ENCODE measurements around the gene CUBN. TPM values are rescaled to one million over a fixed set of nuclear protein-coding genes. Genes with fewer than 3 reads are reported as not detected.

The CUBN gene
- total RNA-seq, 1 experiment from 2014 or later: 0.07 TPM

- no peak overlapping the region for H2AFZ ChIP-seq
- intact Hi-C loops (cut with micrococcal nuclease; ENCODE audit: unreplicated experiment): no loop called here
- no peak for DNase-seq
- no peak overlapping the region for H3K4me3 ChIP-seq
- ChIA-PET CTCF (no interaction called here), POLR2A (ENCODE audit: unreplicated experiment) (no interaction called here)
- no peaks in the 10 kb centered on the region for H3K9me2 ChIP-seq (ENCODE audit: insufficient read depth)
- no peaks in the 10 kb centered on the region for H3K79me2 ChIP-seq (ENCODE audit: low read depth)
- BruUV-seq (replicated peaks): no TSS peak
- H3K4me2 ChIP-seq: no peak overlapping the region
- no peaks in the 10 kb centered on the region for H3K4me1 ChIP-seq (replicated peaks; ENCODE audit: insufficient read depth)
- H3K9me3 ChIP-seq (ENCODE audit: insufficient read depth, low read depth): no peaks in the 10 kb centered on the region; the same call in 1 of the 2 replicates
- no peak overlapping the region for H3K27ac ChIP-seq
- TF ChIP-seq EZH2 (IDR thresholded peaks at IDR 0.05; ENCODE audit: low read depth): no peak
- no peak for TF ChIP-seq CTCF (conservative IDR thresholded peaks at IDR 0.05)
- H3K36me3 ChIP-seq (ENCODE audit: low read depth): no peaks in the 10 kb centered on the region
- no peaks in the 10 kb centered on the region for H3F3A ChIP-seq (ENCODE audit: insufficient read depth, low read depth)
- no peaks in the 10 kb centered on the region for H4K20me1 ChIP-seq (ENCODE audit: insufficient read depth)
- no peaks in the 10 kb centered on the region for H3K27me3 ChIP-seq (ENCODE audit: insufficient read depth, low read depth)
These were observed 15.6 kb upstream of the CUBN start for GRCh38 chr10:17145239-17145638.

GRCh38 chr10:17144757-17145156, 15.1 kb upstream of the CUBN start:
- H3F3A ChIP-seq (ENCODE audit: insufficient read depth, low read depth): no peaks in the 10 kb centered on the region
- ChIA-PET CTCF (no interaction called here), POLR2A (ENCODE audit: unreplicated experiment) (no interaction called here)
- no peak overlapping the region for H3K4me2 ChIP-seq
- H3K9me3 ChIP-seq (ENCODE audit: insufficient read depth, low read depth): no peaks in the 10 kb centered on the region; the same call in 1 of the 2 replicates
- intact Hi-C loops (cut with micrococcal nuclease; ENCODE audit: unreplicated experiment): no loop called here
- no peak overlapping the region for H3K27ac ChIP-seq
- no peak overlapping the region for H3K4me3 ChIP-seq
- H2AFZ ChIP-seq: no peak overlapping the region
- TF ChIP-seq CTCF (conservative IDR thresholded peaks at IDR 0.05) (no peak), EZH2 (IDR thresholded peaks at IDR 0.05; ENCODE audit: low read depth) (no peak)
- H3K36me3 ChIP-seq (ENCODE audit: low read depth): no peaks in the 10 kb centered on the region
- H3K4me1 ChIP-seq (replicated peaks; ENCODE audit: insufficient read depth): no peaks in the 10 kb centered on the region
- DNase-seq: no peak
- no peaks in the 10 kb centered on the region for H3K9me2 ChIP-seq (ENCODE audit: insufficient read depth)
- no peaks in the 10 kb centered on the region for H3K79me2 ChIP-seq (ENCODE audit: low read depth)
- H3K27me3 ChIP-seq (ENCODE audit: insufficient read depth, low read depth): no peaks in the 10 kb centered on the region
- BruUV-seq (replicated peaks): no TSS peak
- H4K20me1 ChIP-seq (ENCODE audit: insufficient read depth): no peaks in the 10 kb centered on the region

GRCh38 chr10:17144032-17144431, 14.4 kb upstream of the CUBN start:
- Histone ChIP-seq H3K9me3 (ENCODE audit: insufficient read depth, low read depth) (no peaks in the 10 kb centered on the region; the same call in 1 of the 2 replicates), H3F3A (ENCODE audit: insufficient read depth, low read depth) (no peaks in the 10 kb centered on the region), H3K9me2 (ENCODE audit: insufficient read depth) (no peaks in the 10 kb centered on the region), H3K4me3 (no peak overlapping the region), H3K36me3 (ENCODE audit: low read depth) (no peaks in the 10 kb centered on the region), H3K27ac (no peak overlapping the region), H4K20me1 (ENCODE audit: insufficient read depth) (no peaks in the 10 kb centered on the region), H2AFZ (no peak overlapping the region), H3K4me2 (no peak overlapping the region), H3K4me1 (replicated peaks; ENCODE audit: insufficient read depth) (no peaks in the 10 kb centered on the region), H3K79me2 (ENCODE audit: low read depth) (no peaks in the 10 kb centered on the region), H3K27me3 (ENCODE audit: insufficient read depth, low read depth) (no peaks in the 10 kb centered on the region)
- ChIA-PET POLR2A (ENCODE audit: unreplicated experiment) (no interaction called here), CTCF (no interaction called here)
- BruUV-seq (replicated peaks): no TSS peak
- no peak for DNase-seq
- intact Hi-C loops (cut with micrococcal nuclease; ENCODE audit: unreplicated experiment): no loop called here
- TF ChIP-seq EZH2 (IDR thresholded peaks at IDR 0.05; ENCODE audit: low read depth) (no peak), CTCF (conservative IDR thresholded peaks at IDR 0.05) (no peak)
